GM23338 (cell line): ENCODE results near the gene STXBP2. TPM values are rescaled to one million over a fixed set of nuclear protein-coding genes. Genes with fewer than 3 reads are reported as not detected.

ENCODE experiments used
- ATAC-seq: fragments of 200-7000 bp; cut with Tn5 transposase; 3 replicates; pipeline ENCODE4 v1.9.1; 2020
- DNase-seq: peaks from one replicate; pipeline ENCODE4 v3.0.0-alpha.2; 2015; ENCODE audit warnings: low spot score
- H2AFZ ChIP-seq: fragments of 200-600 bp; sonication (generic); 2 replicates; pipeline ENCODE4 v1.8.0; 2016; ENCODE audit warnings: antibody characterized with exemption, mild to moderate bottlenecking, moderate library complexity
- H3F3A ChIP-seq: fragments of 200-600 bp; sonication (generic); replicated peaks from 2 replicates; pipeline ENCODE4 v1.8.0; 2017; ENCODE audit warnings: antibody characterized with exemption, mixed run types, low read depth
- H3K27ac ChIP-seq: fragments of 200-600 bp; sonication (generic); 2 replicates; pipeline ENCODE4 v1.6.1; 2016; ENCODE audit warnings: low read depth
- H3K27me3 ChIP-seq: fragments of 200-600 bp; sonication (generic); 2 replicates; pipeline ENCODE4 v1.8.0; 2016; ENCODE audit warnings: mild to moderate bottlenecking, mixed run types, moderate library complexity; ENCODE audit not compliant: insufficient read depth
- H3K36me3 ChIP-seq: fragments of 200-600 bp; sonication (generic); 2 replicates; pipeline ENCODE4 v1.8.0; 2016; ENCODE audit warnings: mild to moderate bottlenecking; ENCODE audit not compliant: insufficient read depth
- H3K4me1 ChIP-seq: fragments of 200-600 bp; sonication (generic); 2 replicates; pipeline ENCODE4 v1.8.0; 2016; ENCODE audit warnings: mild to moderate bottlenecking, moderate library complexity; ENCODE audit not compliant: insufficient read depth
- H3K4me2 ChIP-seq: fragments of 200-600 bp; sonication (generic); 2 replicates; pipeline ENCODE4 v1.7.1; 2017; ENCODE audit warnings: mixed run types
- H3K4me3 ChIP-seq: fragments of 200-600 bp; sonication (generic); 2 replicates; pipeline ENCODE4 v1.6.1; 2016; ENCODE audit warnings: mixed run types
- H3K79me2 ChIP-seq: fragments of 200-600 bp; sonication (generic); replicated peaks from 2 replicates; pipeline ENCODE4 v1.8.0; 2017; ENCODE audit warnings: mild to moderate bottlenecking; ENCODE audit not compliant: insufficient read depth
- H3K9me2 ChIP-seq: fragments of 200-600 bp; sonication (generic); 2 replicates; pipeline ENCODE4 v1.8.0; 2017; ENCODE audit not compliant: insufficient read depth
- H4K20me1 ChIP-seq: fragments of 200-600 bp; sonication (generic); replicated peaks from 2 replicates; pipeline ENCODE4 v1.8.0; 2017; ENCODE audit warnings: mild to moderate bottlenecking; ENCODE audit not compliant: insufficient read depth
- H3K27ac Mint-ChIP-seq: 2 replicates; pipeline ENCODE4 v1.8.0; 2020; ENCODE audit warnings: inconsistent platforms, mild to moderate bottlenecking, moderate library complexity, mixed read lengths
- H3K27me3 Mint-ChIP-seq: 3 replicates; pipeline ENCODE4 v1.8.0; 2022; ENCODE audit warnings: low read depth, mild to moderate bottlenecking, moderate library complexity, mixed read lengths, inconsistent platforms; ENCODE audit not compliant: insufficient read depth, poor library complexity
- H3K36me3 Mint-ChIP-seq: 3 replicates; pipeline ENCODE4 v1.8.0; 2021; ENCODE audit warnings: low read depth, mild to moderate bottlenecking, inconsistent platforms, moderate library complexity, mixed read lengths
- H3K4me1 Mint-ChIP-seq: 3 replicates; pipeline ENCODE4 v1.8.0; 2020; ENCODE audit warnings: mild to moderate bottlenecking, inconsistent platforms, mixed read lengths
- H3K4me3 Mint-ChIP-seq: 3 replicates; pipeline ENCODE4 v1.8.0; 2021; ENCODE audit warnings: moderate library complexity, mild to moderate bottlenecking, inconsistent platforms, mixed read lengths
- H3K9me3 Mint-ChIP-seq: 3 replicates; pipeline ENCODE4 v1.8.0; 2020; ENCODE audit warnings: moderate library complexity, mild to moderate bottlenecking, inconsistent platforms, mixed read lengths
- POLR2AphosphoS5 ChIP-seq: IDR thresholded peaks from 2 replicates; pipeline ENCODE4 v1.6.1; 2016; ENCODE audit warnings: antibody characterized with exemption, low read depth
- polyA plus RNA-seq: library from polyadenylated mRNA; unstranded; fragments of >200 nt; fragmentation: Nextera tagmentation; extraction: Ambion mirVana; gene quantifications from 2 replicates; pipeline ENCODE4 v1.2.1, GENCODE V29; 2016
- total RNA-seq: library from RNA; depleted of rRNA; stranded (reverse); fragments of >200 nt; shearing (Covaris generic); gene quantifications from 2 replicates; pipeline ENCODE4 v1.2.3, GENCODE V29; 2014
- TF ChIP-seq, protein P1 (sequence below): fragments of 250-450 bp; sonication (Bioruptor Pico); IDR thresholded peaks from 2 replicates; pipeline ENCODE4 v1.5.0; 2020; ENCODE audit warnings: mild to moderate bottlenecking, moderate library complexity
- TF ChIP-seq, protein P2 (sequence below), 2 experiments: fragments of 200-600 bp in 1 of 2; sonication (generic) in 1 of 2; conservative IDR thresholded peaks; 2 replicates each; pipeline versions ENCODE4 v1.5.1 to v1.6.1; 2016 to 2017; ENCODE audit warnings: antibody characterized with exemption in 2 of 2, low read depth in 2 of 2, mild to moderate bottlenecking in 2 of 2, moderate library complexity in 1 of 2

STXBP2 gene
- total and polyA plus RNA-seq, 2 experiments from 2014 or later = 42.6 to 55.8 TPM

DNA sequence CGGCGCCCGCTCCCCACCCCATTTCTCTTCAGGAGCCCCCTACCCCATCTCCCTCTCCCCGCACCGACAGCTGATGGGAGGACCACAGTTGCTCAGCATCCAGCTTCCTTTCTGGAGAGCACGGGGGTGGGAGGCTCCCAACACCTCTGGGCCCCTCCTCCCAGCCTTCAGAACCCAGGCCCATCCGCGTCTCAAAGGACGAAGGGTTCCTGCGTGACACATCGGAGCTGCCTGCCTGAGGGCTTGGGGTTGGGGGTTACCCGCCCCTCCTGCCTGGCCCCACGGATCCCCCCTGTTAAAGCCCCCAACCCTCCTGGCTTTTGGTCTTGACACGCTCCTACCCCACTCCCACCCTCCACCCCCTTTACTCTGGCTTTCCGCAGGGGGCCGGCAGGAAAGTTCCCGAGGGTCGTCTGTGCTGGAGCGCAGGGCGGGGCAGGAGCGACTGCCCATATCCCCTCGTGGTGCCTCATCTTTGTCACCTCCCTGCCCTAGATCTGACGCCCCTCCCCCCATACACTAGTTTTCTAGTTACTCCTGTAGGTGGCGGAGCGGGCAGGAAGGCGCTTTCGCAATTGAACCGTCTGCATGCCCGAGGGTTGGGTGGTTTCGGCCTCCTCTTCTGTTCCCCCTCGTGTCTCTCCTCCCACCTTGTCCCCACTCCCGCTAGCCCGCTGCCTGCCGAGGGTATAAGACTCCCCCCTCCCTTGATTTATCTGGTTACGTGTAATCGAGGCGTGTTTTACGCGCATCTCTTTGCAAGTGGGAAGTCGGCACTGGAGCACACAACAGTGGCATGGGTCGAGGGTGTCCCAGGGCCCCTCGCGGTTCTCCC lies 44.6 kb downstream of the STXBP2 start:
- peaks cover 31% of the 10 kb centered on the region for H3K36me3 Mint-ChIP-seq
- H3K9me3 Mint-ChIP-seq = no peaks in the 10 kb centered on the region
- Histone ChIP-seq H4K20me1 (peaks cover 8% of the 10 kb centered on the region), H3K27me3 (peaks cover 6% of the 10 kb centered on the region; the same call in 1 of the 2 replicates), H3K4me3 (peak overlapping the region; percentile 92), H3K27ac (peak overlapping the region; percentile 85), H2AFZ (peak overlapping the region; percentile 78; the same call in 1 of the 2 replicates), H3F3A (0 out of 2 replicates have a peak, but pooled peaks cover 3% of the 10 kb centered on the region), H3K4me2 (peak overlapping the region; percentile 91), H3K79me2 (0 out of 2 replicates have a peak, but pooled peaks cover 3% of the 10 kb centered on the region), H3K36me3 (no peaks in the 10 kb centered on the region; the same call in 1 of the 2 replicates), H3K9me2 (no peaks in the 10 kb centered on the region), H3K4me1 (peaks cover 7% of the 10 kb centered on the region)
- H3K27ac Mint-ChIP-seq = peak overlapping the region; percentile 52; the same call in 1 of the 2 replicates
- TF ChIP-seq, protein P1, sequence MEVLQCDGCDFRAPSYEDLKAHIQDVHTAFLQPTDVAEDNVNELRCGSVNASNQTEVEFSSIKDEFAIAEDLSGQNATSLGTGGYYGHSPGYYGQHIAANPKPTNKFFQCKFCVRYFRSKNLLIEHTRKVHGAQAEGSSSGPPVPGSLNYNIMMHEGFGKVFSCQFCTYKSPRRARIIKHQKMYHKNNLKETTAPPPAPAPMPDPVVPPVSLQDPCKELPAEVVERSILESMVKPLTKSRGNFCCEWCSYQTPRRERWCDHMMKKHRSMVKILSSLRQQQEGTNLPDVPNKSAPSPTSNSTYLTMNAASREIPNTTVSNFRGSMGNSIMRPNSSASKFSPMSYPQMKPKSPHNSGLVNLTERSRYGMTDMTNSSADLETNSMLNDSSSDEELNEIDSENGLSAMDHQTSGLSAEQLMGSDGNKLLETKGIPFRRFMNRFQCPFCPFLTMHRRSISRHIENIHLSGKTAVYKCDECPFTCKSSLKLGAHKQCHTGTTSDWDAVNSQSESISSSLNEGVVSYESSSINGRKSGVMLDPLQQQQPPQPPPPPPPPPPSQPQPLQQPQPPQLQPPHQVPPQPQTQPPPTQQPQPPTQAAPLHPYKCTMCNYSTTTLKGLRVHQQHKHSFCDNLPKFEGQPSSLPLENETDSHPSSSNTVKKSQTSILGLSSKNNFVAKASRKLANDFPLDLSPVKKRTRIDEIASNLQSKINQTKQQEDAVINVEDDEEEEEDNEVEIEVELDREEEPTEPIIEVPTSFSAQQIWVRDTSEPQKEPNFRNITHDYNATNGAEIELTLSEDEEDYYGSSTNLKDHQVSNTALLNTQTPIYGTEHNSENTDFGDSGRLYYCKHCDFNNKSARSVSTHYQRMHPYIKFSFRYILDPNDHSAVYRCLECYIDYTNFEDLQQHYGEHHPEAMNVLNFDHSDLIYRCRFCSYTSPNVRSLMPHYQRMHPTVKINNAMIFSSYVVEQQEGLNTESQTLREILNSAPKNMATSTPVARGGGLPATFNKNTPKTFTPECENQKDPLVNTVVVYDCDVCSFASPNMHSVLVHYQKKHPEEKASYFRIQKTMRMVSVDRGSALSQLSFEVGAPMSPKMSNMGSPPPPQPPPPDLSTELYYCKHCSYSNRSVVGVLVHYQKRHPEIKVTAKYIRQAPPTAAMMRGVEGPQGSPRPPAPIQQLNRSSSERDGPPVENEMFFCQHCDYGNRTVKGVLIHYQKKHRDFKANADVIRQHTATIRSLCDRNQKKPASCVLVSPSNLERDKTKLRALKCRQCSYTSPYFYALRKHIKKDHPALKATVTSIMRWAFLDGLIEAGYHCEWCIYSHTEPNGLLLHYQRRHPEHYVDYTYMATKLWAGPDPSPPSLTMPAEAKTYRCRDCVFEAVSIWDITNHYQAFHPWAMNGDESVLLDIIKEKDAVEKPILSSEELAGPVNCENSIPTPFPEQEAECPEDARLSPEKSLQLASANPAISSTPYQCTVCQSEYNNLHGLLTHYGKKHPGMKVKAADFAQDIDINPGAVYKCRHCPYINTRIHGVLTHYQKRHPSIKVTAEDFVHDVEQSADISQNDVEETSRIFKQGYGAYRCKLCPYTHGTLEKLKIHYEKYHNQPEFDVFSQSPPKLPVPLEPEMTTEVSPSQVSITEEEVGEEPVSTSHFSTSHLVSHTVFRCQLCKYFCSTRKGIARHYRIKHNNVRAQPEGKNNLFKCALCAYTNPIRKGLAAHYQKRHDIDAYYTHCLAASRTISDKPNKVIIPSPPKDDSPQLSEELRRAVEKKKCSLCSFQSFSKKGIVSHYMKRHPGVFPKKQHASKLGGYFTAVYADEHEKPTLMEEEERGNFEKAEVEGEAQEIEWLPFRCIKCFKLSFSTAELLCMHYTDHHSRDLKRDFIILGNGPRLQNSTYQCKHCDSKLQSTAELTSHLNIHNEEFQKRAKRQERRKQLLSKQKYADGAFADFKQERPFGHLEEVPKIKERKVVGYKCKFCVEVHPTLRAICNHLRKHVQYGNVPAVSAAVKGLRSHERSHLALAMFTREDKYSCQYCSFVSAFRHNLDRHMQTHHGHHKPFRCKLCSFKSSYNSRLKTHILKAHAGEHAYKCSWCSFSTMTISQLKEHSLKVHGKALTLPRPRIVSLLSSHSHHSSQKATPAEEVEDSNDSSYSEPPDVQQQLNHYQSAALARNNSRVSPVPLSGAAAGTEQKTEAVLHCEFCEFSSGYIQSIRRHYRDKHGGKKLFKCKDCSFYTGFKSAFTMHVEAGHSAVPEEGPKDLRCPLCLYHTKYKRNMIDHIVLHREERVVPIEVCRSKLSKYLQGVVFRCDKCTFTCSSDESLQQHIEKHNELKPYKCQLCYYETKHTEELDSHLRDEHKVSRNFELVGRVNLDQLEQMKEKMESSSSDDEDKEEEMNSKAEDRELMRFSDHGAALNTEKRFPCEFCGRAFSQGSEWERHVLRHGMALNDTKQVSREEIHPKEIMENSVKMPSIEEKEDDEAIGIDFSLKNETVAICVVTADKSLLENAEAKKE (CRISPR knock-in tag) = no peak
- TF ChIP-seq, protein P2, sequence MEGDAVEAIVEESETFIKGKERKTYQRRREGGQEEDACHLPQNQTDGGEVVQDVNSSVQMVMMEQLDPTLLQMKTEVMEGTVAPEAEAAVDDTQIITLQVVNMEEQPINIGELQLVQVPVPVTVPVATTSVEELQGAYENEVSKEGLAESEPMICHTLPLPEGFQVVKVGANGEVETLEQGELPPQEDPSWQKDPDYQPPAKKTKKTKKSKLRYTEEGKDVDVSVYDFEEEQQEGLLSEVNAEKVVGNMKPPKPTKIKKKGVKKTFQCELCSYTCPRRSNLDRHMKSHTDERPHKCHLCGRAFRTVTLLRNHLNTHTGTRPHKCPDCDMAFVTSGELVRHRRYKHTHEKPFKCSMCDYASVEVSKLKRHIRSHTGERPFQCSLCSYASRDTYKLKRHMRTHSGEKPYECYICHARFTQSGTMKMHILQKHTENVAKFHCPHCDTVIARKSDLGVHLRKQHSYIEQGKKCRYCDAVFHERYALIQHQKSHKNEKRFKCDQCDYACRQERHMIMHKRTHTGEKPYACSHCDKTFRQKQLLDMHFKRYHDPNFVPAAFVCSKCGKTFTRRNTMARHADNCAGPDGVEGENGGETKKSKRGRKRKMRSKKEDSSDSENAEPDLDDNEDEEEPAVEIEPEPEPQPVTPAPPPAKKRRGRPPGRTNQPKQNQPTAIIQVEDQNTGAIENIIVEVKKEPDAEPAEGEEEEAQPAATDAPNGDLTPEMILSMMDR (conservative IDR thresholded peaks at IDR 0.05; ENCODE audit: low read depth in 2 of 2) = peak in 1 of 2 experiments; percentile 67; a peak in 2 of 4 replicates
- 0 out of 2 replicates have a peak, but pooled peaks have one; percentile 20 for TF ChIP-seq POLR2AphosphoS5
- H3K4me1 Mint-ChIP-seq = peaks cover 4% of the 10 kb centered on the region; the same call in 2 of the 3 replicates
- DNase-seq (peak; percentile 97), ATAC-seq (peak; percentile 64)
- H3K4me3 Mint-ChIP-seq = peak overlapping the region; percentile 83
- H3K27me3 Mint-ChIP-seq = peaks cover 32% of the 10 kb centered on the region
